Tibial nerve (tissue), 4 donors: ENCODE results near the gene SLC6A6. TPM values are rescaled to one million over a fixed set of nuclear protein-coding genes. Genes with fewer than 3 reads are reported as not detected.

Experiments used
- DNase-seq, 2 donors: peaks; one replicate each; pipeline ENCODE4 v3.0.0-alpha.2; 2019; ENCODE audit warnings: low spot score in 2 of 2
- H3K27ac ChIP-seq, 4 donors: fragments of 200-600 bp; sonication (generic) in 3 of 4; one replicate each; pipeline ENCODE4 v1.5.1; 2017 to 2019; ENCODE audit warnings: mild to moderate bottlenecking in 1 of 4
- H3K27me3 ChIP-seq, 2 donors: fragments of 200-600 bp; sonication (generic) in 1 of 2; one replicate each; pipeline versions ENCODE4 v1.5.1 to v1.6.0; 2017 to 2019
- H3K36me3 ChIP-seq, 3 donors: fragments of 200-600 bp; sonication (generic); one replicate each; pipeline ENCODE4 v1.5.1; 2018 to 2019
- H3K4me1 ChIP-seq, 4 donors: fragments of 200-600 bp; sonication (generic) in 3 of 4; one replicate each; pipeline ENCODE4 v1.5.1; 2017 to 2019
- H3K4me3 ChIP-seq, 4 donors: fragments of 200-600 bp; sonication (generic) in 3 of 4; one replicate each; pipeline ENCODE4 v1.5.1; 2017 to 2019; ENCODE audit warnings: mild to moderate bottlenecking in 1 of 4, moderate library complexity in 1 of 4
- H3K9me3 ChIP-seq, 4 donors: fragments of 200-600 bp; sonication (generic) in 3 of 4; one replicate each; pipeline ENCODE4 v1.5.1; 2017 to 2019
- CTCF ChIP-seq, 5 experiments: fragments of 200-600 bp in 3 of 5; fragments of 450-650 bp in 2 of 5; sonication (generic) in 3 of 5; IDR thresholded peaks; one replicate each; pipeline ENCODE4 v1.5.1; 2016 to 2019; ENCODE audit warnings: antibody characterized with exemption in 5 of 5, mild to moderate bottlenecking in 3 of 5, moderate library complexity in 2 of 5
- EP300 ChIP-seq, 2 donors: sonication (generic); formaldehyde crosslinking; IDR thresholded peaks; one replicate each; pipeline ENCODE4 v1.6.1; 2017; ENCODE audit warnings: antibody characterized with exemption in 2 of 2, mild to moderate bottlenecking in 1 of 2
- POLR2A ChIP-seq, 2 donors: fragments of 450-650 bp; IDR thresholded peaks; one replicate each; pipeline ENCODE4 v1.6.1; 2017; ENCODE audit warnings: antibody characterized with exemption in 2 of 2, mild to moderate bottlenecking in 2 of 2, moderate library complexity in 2 of 2
- WGBS, 2 donors: methylation state at CpG; one replicate each; pipeline ENCODE4 v1.1.5; 2018; 5-methylcytosine and 5-hydroxymethylcytosine counted together
- total RNA-seq, 4 donors: library from RNA; depleted of rRNA; stranded (reverse); fragments of >200 nt; gene quantifications; one replicate each; pipeline ENCODE4 v1.1.0, GENCODE V29; 2016

SLC6A6 gene
- total RNA-seq, 4 donors from 2014 or later: 11.8 to 24.9 (median 13.5) TPM

DNA sequence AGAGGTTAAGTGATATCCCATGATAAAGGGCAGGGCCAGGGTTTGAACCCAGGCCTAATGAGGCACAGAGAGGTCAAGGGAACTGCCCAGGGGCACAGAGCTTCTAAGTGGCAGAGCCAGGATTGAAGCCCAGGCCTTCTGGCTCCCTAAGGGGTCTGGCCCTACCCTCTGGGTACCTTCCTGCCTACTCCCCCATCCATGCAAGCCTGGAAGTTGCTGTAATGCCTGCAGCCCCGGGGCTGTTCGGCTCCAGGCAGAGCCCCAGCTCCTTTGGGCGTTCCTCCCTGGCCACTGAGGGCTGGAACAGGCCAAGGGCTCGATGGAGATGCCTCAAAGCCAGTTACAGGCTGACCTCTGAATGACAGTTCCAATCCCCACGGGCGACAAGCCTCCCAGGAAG lies 133.2 kb downstream of the SLC6A6 start:
- H3K27me3 ChIP-seq: no peaks in the 10 kb centered on the region
- no peak overlapping the region for H3K27ac ChIP-seq
- no peak for DNase-seq
- no peaks in the 10 kb centered on the region for H3K36me3 ChIP-seq
- WGBS, 2 donors: 78 to 82% methylated on average over 2 to 5 of the region's 6 CpGs
- TF ChIP-seq POLR2A (IDR thresholded peaks at IDR 0.05) (no peak), EP300 (IDR thresholded peaks at IDR 0.05) (no peak), CTCF (IDR thresholded peaks at IDR 0.05) (no peak)
- no peaks in the 10 kb centered on the region for H3K9me3 ChIP-seq
- H3K4me3 ChIP-seq: no peak overlapping the region
- peaks cover 0 to 19% (median 0%) of the 10 kb centered on the region in 4 donors for H3K4me1 ChIP-seq

- Histone ChIP-seq H3K4me3 (no peak overlapping the region), H3K36me3 (no peaks in the 10 kb centered on the region), H3K27me3 (no peaks in the 10 kb centered on the region), H3K27ac (no peak overlapping the region), H3K4me1 (peaks cover 0 to 19% (median 0%) of the 10 kb centered on the region in 4 donors), H3K9me3 (no peaks in the 10 kb centered on the region)
- TF ChIP-seq POLR2A (IDR thresholded peaks at IDR 0.05) (no peak), CTCF (IDR thresholded peaks at IDR 0.05) (no peak), EP300 (IDR thresholded peaks at IDR 0.05) (no peak)
- WGBS, 2 donors: 76 to 78% methylated on average over 8 to 10 of the region's 10 CpGs
- no peak for DNase-seq
Observed at GRCh38 chr3:14536055-14536815, 133.8 kb downstream of the SLC6A6 start.

- Histone ChIP-seq H3K27ac (no peak overlapping the region), H3K27me3 (no peaks in the 10 kb centered on the region), H3K9me3 (no peaks in the 10 kb centered on the region), H3K4me1 (peaks cover 0 to 19% (median 0%) of the 10 kb centered on the region in 4 donors), H3K4me3 (no peak overlapping the region), H3K36me3 (no peaks in the 10 kb centered on the region)
- TF ChIP-seq POLR2A (IDR thresholded peaks at IDR 0.05) (no peak), CTCF (IDR thresholded peaks at IDR 0.05) (no peak), EP300 (IDR thresholded peaks at IDR 0.05) (no peak)
- WGBS, 2 donors: 84 to 85% methylated on average over 12 of the region's 12 CpGs
- no peak for DNase-seq
Observed at GRCh38 chr3:14536837-14537589, 134.6 kb downstream of the SLC6A6 start.

GRCh38 chr3:14537590-14538450 lies 135.4 kb downstream of the SLC6A6 start:
- H3K27me3 ChIP-seq: no peaks in the 10 kb centered on the region
- TF ChIP-seq POLR2A (IDR thresholded peaks at IDR 0.05) (no peak), CTCF (IDR thresholded peaks at IDR 0.05) (no peak), EP300 (IDR thresholded peaks at IDR 0.05) (no peak)
- WGBS, 2 donors: 70% methylated on average over 8 to 10 of the region's 10 CpGs
- peaks cover 0 to 14% (median 0%) of the 10 kb centered on the region in 4 donors for H3K4me1 ChIP-seq
- no peaks in the 10 kb centered on the region for H3K36me3 ChIP-seq
- H3K9me3 ChIP-seq: no peaks in the 10 kb centered on the region
- DNase-seq: no peak
- H3K4me3 ChIP-seq: no peak overlapping the region
- H3K27ac ChIP-seq: no peak overlapping the region
